Measurements from ENCODE around the gene ZNF322.
"Not testable (repeated sequence)": the region's sequence is repeated elsewhere in the genome, so short reads cannot be mapped to it uniquely, and the experiment has no call there.

ZNF322 gene

GRCh38 chr6:26659042-26659999 is at the start of gene ZNF322:
TSS of gene ZNF322 (minus strand) at chr6:26659746. CDS start at chr6:26638553, 21,193 bp downstream.
- peak; percentile 81 for DNase-seq (ENCODE audit: low read depth)

GRCh38 chr6:26705780-26706179 is 46.2 kb upstream of the ZNF322 start:
- DNase-seq (ENCODE audit: low read depth), result not testable (repeated sequence)

DNA sequence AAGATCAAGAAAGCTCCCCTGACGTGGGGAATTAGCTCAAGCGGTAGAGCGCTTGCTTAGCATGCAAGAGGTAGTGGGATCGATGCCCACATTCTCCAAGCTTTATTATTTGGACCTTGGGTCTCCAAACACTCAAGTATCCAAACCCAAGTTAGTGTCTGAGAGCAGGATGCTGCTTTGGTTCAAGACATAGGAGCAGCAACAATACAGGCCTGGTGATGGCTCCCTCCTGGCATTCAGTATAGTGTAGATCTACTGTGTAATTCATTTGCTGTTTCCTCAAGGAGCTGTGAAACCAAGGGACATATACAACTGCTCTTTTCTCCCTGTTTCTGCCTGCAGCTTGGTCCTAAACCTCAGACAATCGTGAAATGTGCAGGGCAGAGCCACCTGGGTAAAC is 45.8 kb upstream of the ZNF322 start:
- not testable (repeated sequence) for DNase-seq (ENCODE audit: low read depth)

DNA sequence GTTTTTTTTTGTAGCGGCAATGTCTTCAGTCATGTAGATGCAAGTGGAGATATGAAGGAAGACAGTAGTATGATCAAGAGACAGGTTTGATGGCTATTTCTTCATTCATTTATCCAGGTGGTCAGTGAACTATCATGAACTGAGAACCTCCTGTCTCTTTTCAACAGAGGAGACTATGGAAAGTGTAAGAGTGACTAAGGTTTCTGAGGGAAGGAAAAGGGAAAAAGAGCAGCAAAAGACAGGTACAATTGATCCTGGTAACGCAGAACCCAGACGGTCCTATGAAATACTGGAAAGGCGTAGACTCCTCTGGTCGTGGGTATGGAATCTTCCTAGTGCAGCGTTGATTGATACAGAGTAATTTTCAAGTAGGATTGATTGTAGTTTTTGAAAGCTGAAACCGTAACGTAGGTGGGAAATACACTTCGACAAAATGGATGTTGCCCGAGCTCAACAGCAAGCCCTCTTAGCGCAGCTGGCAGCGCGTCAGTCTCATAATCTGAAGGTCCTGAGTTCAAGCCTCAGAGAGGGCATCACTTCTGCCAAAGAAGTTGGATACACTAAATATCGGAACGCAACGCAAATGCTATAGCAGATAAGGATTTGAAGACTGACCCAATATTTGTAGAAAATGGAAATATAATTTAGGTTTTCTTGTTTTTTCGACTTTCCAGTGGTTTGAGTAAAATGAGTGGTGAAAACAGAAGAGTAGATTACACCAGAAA is 41.6 kb upstream of the ZNF322 start:
- DNase-seq (ENCODE audit: low read depth), result not testable (repeated sequence)

DNA sequence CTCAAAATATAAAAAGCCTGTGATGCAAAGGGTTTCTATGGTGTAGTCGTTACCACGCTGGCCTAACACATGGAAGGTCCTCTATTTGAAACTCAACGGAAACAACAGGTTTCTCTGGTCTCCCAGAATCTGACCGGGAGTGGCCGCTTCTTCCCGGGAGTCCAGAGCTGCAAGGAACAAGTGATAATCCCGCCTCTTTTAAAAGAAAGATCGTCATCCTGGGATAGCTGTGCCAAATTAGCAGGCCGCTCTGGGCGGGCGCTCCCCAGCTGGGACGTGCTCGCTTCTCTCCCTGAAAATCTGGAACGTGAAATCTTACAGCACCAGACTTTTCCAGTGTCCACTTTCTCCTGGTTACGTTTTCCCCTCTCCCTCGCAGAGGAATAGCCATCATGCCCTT is 38.0 kb upstream of the ZNF322 start:
- DNase-seq (ENCODE audit: low read depth), result not testable (repeated sequence)

- DNase-seq (ENCODE audit: low read depth), result not testable (repeated sequence)
These were observed 29.9 kb upstream of the ZNF322 start for GRCh38 chr6:26689324-26689947.

DNA sequence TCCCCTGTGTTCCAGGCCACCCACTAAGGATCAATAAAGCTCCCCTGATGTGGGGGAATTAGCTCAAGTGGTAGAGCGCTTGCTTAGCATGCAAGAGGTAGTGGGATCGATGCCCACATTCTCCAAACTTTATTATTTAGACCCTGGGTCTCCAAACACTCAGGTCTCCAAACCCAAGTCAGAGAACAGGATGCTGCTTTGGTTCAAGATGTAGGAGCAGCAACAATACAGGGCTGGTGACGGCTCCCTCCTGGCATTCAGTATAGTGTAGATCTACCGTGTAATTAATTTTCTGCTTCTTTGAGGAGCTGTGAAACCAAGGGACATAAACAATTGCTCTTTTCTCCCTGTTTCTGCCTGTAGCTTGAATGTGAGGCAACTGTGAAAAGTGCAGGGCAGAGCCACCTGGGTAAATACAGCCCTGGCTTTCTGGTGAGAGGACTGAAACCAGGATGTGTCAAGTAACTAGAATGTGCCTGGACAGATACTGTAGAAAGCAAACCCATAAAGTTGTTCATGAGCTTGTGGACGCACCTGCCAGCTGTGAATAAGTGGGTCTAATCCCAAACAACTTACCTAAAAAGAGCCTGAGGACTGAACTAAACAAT is 23.0 kb upstream of the ZNF322 start:
- DNase-seq (ENCODE audit: low read depth), result not testable (repeated sequence)

GRCh38 chr6:26673287-26673686 is 13.7 kb upstream of the ZNF322 start:
- not testable (repeated sequence) for DNase-seq (ENCODE audit: low read depth)

GRCh38 chr6:26670558-26670957 is 11.0 kb upstream of the ZNF322 start:
- DNase-seq (ENCODE audit: low read depth), result not testable (repeated sequence)

- not testable (repeated sequence) for DNase-seq (ENCODE audit: low read depth)
These were observed 10.5 kb upstream of the ZNF322 start for GRCh38 chr6:26670003-26670402.

DNA sequence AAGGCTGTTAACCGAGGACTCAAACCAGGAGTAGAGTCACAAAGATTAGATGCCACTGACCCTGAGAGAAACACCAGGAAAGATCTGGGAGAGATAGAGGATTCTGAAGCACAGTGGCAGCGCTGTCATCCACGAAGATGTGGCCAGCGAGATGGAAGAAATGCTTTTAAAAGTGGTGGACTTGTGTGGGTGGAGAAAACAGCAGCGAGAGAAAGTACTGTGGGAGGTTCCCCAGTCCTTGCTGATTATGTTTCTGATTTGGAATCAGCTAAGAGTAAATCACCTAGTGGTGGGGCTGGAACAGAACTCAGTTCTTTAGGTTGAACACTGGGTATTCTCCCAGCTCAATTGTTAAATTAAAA is 435 bp upstream of the ZNF322 start:
- no peak for DNase-seq (ENCODE audit: low read depth)

GRCh38 chr6:26657256-26657655 is 2.3 kb downstream of the ZNF322 start:
- no peak for DNase-seq (ENCODE audit: low read depth)

- no peak for DNase-seq (ENCODE audit: low read depth)
These were observed 6.5 kb downstream of the ZNF322 start for GRCh38 chr6:26653007-26653406.

DNA sequence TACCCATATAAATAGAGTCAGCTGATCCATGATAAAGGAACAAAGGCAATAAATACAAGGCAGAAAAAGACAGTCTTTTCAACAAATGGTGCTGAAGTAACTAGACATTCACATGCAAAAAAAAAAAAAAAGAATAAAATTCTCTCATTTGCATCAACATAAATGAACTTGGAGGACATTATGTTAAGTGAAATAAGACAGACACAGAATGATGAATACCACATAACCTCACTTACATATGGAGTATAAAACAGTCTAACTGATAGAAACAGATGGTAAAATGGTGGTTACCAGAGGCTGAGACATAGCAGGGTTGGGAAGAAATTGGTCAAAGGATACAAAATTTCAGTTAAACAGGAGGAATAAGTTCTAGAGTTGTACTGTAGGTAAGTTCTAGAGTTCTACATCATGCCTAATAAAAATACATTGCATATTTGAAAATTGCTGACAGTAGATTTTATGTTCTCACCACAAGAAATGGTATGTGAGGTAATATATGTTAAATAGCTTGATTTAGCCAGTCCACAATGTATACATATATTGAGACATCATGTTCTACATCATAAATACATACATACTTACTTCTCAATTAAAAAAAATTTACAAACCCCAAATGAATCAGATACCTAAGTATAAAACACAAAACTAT is 8.3 kb downstream of the ZNF322 start:
- no peak for DNase-seq (ENCODE audit: low read depth)

DNA sequence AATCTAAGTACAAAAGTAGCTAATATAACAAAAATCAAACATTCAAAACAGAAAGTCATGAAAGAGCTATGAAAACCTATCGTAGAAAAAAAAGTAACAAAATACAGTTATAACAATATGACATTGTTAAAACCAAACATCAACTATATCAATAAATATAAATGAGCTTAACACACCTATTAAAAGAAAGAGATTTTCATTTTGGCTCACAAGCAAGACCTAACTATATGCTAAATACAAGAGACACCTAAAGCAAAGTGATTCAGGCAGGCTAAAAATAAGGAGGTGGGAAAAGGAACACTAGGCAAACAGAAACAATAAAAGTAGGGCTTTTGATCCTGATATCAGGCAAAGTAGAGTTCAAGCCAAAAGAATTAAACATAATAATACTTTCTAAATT is 13.5 kb downstream of the ZNF322 start:
- no peak for DNase-seq (ENCODE audit: low read depth)

DNA sequence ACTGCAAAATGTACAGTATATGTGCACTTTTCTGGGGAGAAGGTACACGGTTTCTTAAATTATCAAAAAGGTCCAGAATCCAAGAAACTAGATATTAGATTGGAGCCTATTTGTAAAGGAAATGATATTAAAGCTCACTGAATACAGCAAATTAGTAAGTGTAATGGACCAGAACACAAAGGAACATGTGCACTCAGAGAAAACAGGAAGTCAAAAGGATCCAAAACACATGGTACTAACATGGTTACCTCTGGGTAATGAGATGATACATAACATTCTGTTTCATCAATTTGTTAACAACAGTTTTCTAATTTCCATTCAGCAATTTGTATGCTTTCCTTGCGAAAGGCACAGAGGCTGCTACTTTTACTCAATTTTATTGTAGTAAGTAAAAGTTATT is 18.7 kb downstream of the ZNF322 start:
- no peak for DNase-seq (ENCODE audit: low read depth)

GRCh38 chr6:26629359-26629758 is 30.2 kb downstream of the ZNF322 start:
- DNase-seq (ENCODE audit: low read depth), result no peak

DNA sequence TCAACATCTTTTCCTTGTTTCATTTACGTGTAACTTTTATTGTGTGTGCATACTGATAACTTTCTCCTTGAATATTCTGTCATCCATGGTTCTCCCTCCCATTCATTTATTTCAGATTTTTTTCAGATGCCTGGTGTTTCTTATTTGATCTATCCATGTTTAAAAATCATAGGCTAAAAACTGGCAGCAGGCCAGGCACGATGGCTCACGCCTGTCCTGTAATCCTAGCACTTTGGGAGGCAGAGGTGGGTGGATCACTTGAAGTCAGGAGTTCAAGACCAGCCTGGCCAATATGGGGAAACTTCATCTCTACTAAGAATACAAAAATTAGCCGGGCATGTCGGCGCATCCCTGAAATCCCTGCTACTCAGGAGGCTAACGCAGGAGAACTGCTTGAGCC is 31.7 kb downstream of the ZNF322 start:
- no peak for DNase-seq (ENCODE audit: low read depth)

GRCh38 chr6:26624557-26624956 is 35.0 kb downstream of the ZNF322 start:
- no peak for DNase-seq (ENCODE audit: low read depth)

GRCh38 chr6:26623339-26623859 is 36.1 kb downstream of the ZNF322 start:
- DNase-seq (ENCODE audit: low read depth), result no peak
